HepG2 (cell line): Measurements from ENCODE around the gene SERTAD2. TPM values are rescaled to one million over a fixed set of nuclear protein-coding genes. Genes with fewer than 3 reads are reported as not detected.

Source experiments
- ATF6 ChIP-seq: sonication (generic); formaldehyde crosslinking; conservative IDR thresholded peaks from 2 replicates; pipeline ENCODE4 v1.4.0; 2020; ENCODE audit warnings: missing genetic modification reagents
- FOXJ3 ChIP-seq: sonication (generic); formaldehyde crosslinking; IDR thresholded peaks from 2 replicates; pipeline ENCODE4 v1.4.0; 2020; ENCODE audit warnings: missing genetic modification reagents, mild to moderate bottlenecking, borderline replicate concordance
- HOMEZ ChIP-seq: IDR thresholded peaks from 2 replicates; pipeline ENCODE4 v1.6.1; 2016; ENCODE audit warnings: low read depth
- NR3C1 ChIP-seq: sonication (generic); formaldehyde crosslinking; IDR thresholded peaks from 2 replicates; pipeline ENCODE4 v1.4.0; 2020; ENCODE audit warnings: missing genetic modification reagents
- POGK ChIP-seq: sonication (generic); formaldehyde crosslinking; conservative IDR thresholded peaks from 2 replicates; pipeline ENCODE4 v1.8.0; 2022; ENCODE audit warnings: mild to moderate bottlenecking, moderate library complexity, missing genetic modification reagents
- POGZ ChIP-seq: sonication (generic); formaldehyde crosslinking; IDR thresholded peaks from 2 replicates; pipeline ENCODE4 v1.4.0; 2020; ENCODE audit warnings: mild to moderate bottlenecking, missing genetic modification reagents
- SMAD1 ChIP-seq: sonication (generic); formaldehyde crosslinking; IDR thresholded peaks from 2 replicates; pipeline ENCODE4 v1.4.0; 2020; ENCODE audit warnings: missing genetic modification reagents, low read depth, mild to moderate bottlenecking, borderline replicate concordance
- ZBTB8A ChIP-seq: sonication (generic); formaldehyde crosslinking; IDR thresholded peaks from 2 replicates; pipeline ENCODE4 v1.4.0; 2020; ENCODE audit warnings: mild to moderate bottlenecking, low read depth, missing genetic modification reagents, borderline replicate concordance
- ZGPAT ChIP-seq: IDR thresholded peaks from 2 replicates; pipeline ENCODE4 v1.6.1; 2016; ENCODE audit warnings: mild to moderate bottlenecking
- ZNF3 ChIP-seq: IDR thresholded peaks from 2 replicates; pipeline ENCODE4 v1.7.0; 2017; ENCODE audit warnings: inconsistent platforms
- ZNF331 ChIP-seq: sonication (generic); formaldehyde crosslinking; IDR thresholded peaks from 2 replicates; pipeline ENCODE4 v1.4.0; 2020; ENCODE audit warnings: missing genetic modification reagents
- ZNF576 ChIP-seq: sonication (generic); formaldehyde crosslinking; IDR thresholded peaks from 2 replicates; pipeline ENCODE4 v1.4.0; 2020; ENCODE audit warnings: mild to moderate bottlenecking, missing genetic modification reagents
- ZNF629 ChIP-seq: sonication (generic); formaldehyde crosslinking; conservative IDR thresholded peaks from 2 replicates; pipeline ENCODE4 v1.5.0; 2020; ENCODE audit warnings: missing genetic modification reagents
- ZNF678 ChIP-seq: sonication (generic); formaldehyde crosslinking; IDR thresholded peaks from 2 replicates; pipeline ENCODE4 v1.4.0; 2020; ENCODE audit warnings: mild to moderate bottlenecking, missing genetic modification reagents
- polyA plus RNA-seq, 8 experiments: library from polyadenylated mRNA; depleted of rRNA in 3 of 8; stranded (reverse) in 7 of 8; unstranded in 1 of 8; fragments of >200 nt; fragmentation: Illumina TruSeq in 4 of 8; extraction: Trizol in 4 of 8; gene quantifications; 2 replicates each; pipeline versions ENCODE4 v1.2.1 to v1.2.3, GENCODE V29; 2011 to 2016; ENCODE audit warnings: low read depth in 4 of 8, missing spikeins in 1 of 8, mixed read lengths in 1 of 8; ENCODE audit not compliant: insufficient read depth in 1 of 8
- total RNA-seq, 5 experiments: library from RNA; depleted of rRNA; stranded (reverse); fragments of >200 nt; fragmentation: Illumina TruSeq; extraction: Trizol; gene quantifications; 2 replicates each; pipeline ENCODE4 v1.2.3, GENCODE V29; 2016; ENCODE audit warnings: low read depth in 1 of 5
- TF ChIP-seq, protein P1 (sequence below): sonication (generic); formaldehyde crosslinking; IDR thresholded peaks from 2 replicates; pipeline ENCODE4 v1.8.0; 2022; ENCODE audit warnings: missing genetic modification reagents, mild to moderate bottlenecking, inconsistent platforms, borderline replicate concordance
- TF ChIP-seq, protein P2 (sequence below): sonication (generic); formaldehyde crosslinking; IDR thresholded peaks from 2 replicates; pipeline ENCODE4 v1.4.0; 2020; ENCODE audit warnings: mild to moderate bottlenecking, missing genetic modification reagents

The SERTAD2 gene
- total and polyA plus RNA-seq, 2 of the 13 experiments (the other 11 are each of a cell fraction or from before 2014, with no cell fraction given), result 6.7 to 22.6 TPM

- TF ChIP-seq POGK (CRISPR knock-in tag), result peak; percentile 100
- TF ChIP-seq ZNF576 (CRISPR knock-in tag), result no peak
- peak; percentile 55; the same call in 1 of the 2 replicates for TF ChIP-seq ZNF331 (CRISPR knock-in tag)
- peak; percentile 96 for TF ChIP-seq POGZ (CRISPR knock-in tag)
- no peak for TF ChIP-seq ZGPAT (CRISPR knock-in tag)
- no peak for TF ChIP-seq ZNF3 (CRISPR knock-in tag)
- TF ChIP-seq, protein P1, sequence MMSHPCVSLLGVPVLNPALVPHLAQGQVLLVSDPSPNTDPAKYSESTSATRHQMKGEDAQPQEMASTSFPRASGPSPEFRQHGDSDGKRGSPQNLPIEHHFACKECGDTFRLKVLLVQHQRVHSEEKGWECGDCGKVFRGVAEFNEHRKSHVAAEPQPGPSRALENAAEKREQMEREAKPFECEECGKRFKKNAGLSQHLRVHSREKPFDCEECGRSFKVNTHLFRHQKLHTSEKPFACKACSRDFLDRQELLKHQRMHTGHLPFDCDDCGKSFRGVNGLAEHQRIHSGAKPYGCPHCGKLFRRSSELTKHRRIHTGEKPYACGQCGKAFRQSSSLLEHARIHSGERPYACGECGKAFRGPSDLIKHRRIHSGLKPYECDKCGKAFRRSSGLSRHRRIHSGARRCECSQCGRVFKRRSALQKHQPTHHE (CRISPR knock-in tag), result no peak
- no peak for TF ChIP-seq ATF6 (CRISPR knock-in tag)
- peak; percentile 56; the same call in 1 of the 2 replicates for TF ChIP-seq FOXJ3
- peak; percentile 95; the same call in 1 of the 2 replicates for TF ChIP-seq HOMEZ (CRISPR knock-in tag)
- TF ChIP-seq ZNF629 (CRISPR knock-in tag), result no peak
- TF ChIP-seq ZBTB8A (CRISPR knock-in tag), result no peak
- no peak for TF ChIP-seq ZNF678 (CRISPR knock-in tag)
- TF ChIP-seq SMAD1, result no peak
- TF ChIP-seq NR3C1, result no peak
- TF ChIP-seq, protein P2, sequence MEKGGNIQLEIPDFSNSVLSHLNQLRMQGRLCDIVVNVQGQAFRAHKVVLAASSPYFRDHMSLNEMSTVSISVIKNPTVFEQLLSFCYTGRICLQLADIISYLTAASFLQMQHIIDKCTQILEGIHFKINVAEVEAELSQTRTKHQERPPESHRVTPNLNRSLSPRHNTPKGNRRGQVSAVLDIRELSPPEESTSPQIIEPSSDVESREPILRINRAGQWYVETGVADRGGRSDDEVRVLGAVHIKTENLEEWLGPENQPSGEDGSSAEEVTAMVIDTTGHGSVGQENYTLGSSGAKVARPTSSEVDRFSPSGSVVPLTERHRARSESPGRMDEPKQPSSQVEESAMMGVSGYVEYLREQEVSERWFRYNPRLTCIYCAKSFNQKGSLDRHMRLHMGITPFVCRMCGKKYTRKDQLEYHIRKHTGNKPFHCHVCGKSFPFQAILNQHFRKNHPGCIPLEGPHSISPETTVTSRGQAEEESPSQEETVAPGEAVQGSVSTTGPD (CRISPR knock-in tag), result 0 out of 2 replicates have a peak, but pooled peaks have one; percentile 20
Measured at GRCh38 chr2:64688909-64689308, 35.2 kb upstream of the SERTAD2 start (continued).
